ENCODE results near the gene RPL23.

GRCh38 chr17:38824899-38825761, 28.4 kb downstream of the RPL23 start, which contains the start of gene CWC25:
- TF ChIP-seq EZH2 (IDR thresholded peaks at IDR 0.05; ENCODE audit: borderline replicate concordance, insufficient read depth, low read length, poor library complexity, severe bottlenecking) (no peak), POLR2AphosphoS5 (IDR thresholded peaks at IDR 0.05) (peak; percentile 97), MXI1 (conservative IDR thresholded peaks at IDR 0.05; ENCODE audit: poor library complexity, severe bottlenecking) (peak; percentile 75), REST (IDR thresholded peaks at IDR 0.05; ENCODE audit: borderline replicate concordance) (peak; percentile 50), CTCF (IDR thresholded peaks at IDR 0.05; ENCODE audit: poor library complexity, severe bottlenecking) (peak; percentile 8), EP300 (conservative IDR thresholded peaks at IDR 0.05; ENCODE audit: poor library complexity, severe bottlenecking) (peak; percentile 89), RAD21 (conservative IDR thresholded peaks at IDR 0.05) (no peak)

All from neural cell (in vitro differentiated cells).